HEK293 (cell line): ENCODE measurements around the gene GAREM1.

Experiments
- CTCF ChIA-PET: fragments of 350-600 bp; formaldehyde crosslinking; extraction: SDS; loops from one replicate; lab custom pipeline; 2021; ENCODE audit warnings: antibody characterized with exemption; lab: Yijun Ruan, JAX
- POLR2A ChIA-PET: fragments of 300-600 bp; formaldehyde crosslinking; extraction: SDS; loops from one replicate; lab custom pipeline; 2020; ENCODE audit warnings: antibody characterized with exemption, inconsistent platforms; lab: Yijun Ruan, JAX
- H3K27ac ChIP-seq: fragments of 200-500 bp; sonication (Bioruptor generic); 2 replicates; pipeline ENCODE4 v1.5.1; 2014; ENCODE audit warnings: low read depth, low read length, control low read depth, inconsistent platforms; ENCODE audit errors: extremely low read depth
- H3K36me3 ChIP-seq, 2 experiments: fragments of 200-500 bp in 1 of 2; sonication (Bioruptor generic) in 1 of 2; 1 replicate in 1 of 2; 2 replicates in 1 of 2; pipeline ENCODE4 v1.5.1; 2014 to 2017; ENCODE audit warnings: inconsistent platforms in 2 of 2, low read length in 2 of 2; ENCODE audit not compliant: control insufficient read depth in 2 of 2, insufficient read depth in 1 of 2
- H3K4me1 ChIP-seq: fragments of 200-500 bp; sonication (Bioruptor generic); 2 replicates; pipeline ENCODE4 v1.5.1; 2014; ENCODE audit warnings: mild to moderate bottlenecking, low read length, inconsistent platforms; ENCODE audit not compliant: control insufficient read depth, insufficient read depth
- H3K4me3 ChIP-seq: 2 replicates; pipeline ENCODE4 v1.5.1; 2011; ENCODE audit warnings: low read depth, mild to moderate bottlenecking, control low read depth, low read length, moderate library complexity
- H3K9me3 ChIP-seq: fragments of 200-500 bp; sonication (Bioruptor generic); 2 replicates; pipeline ENCODE4 v1.5.1; 2014; ENCODE audit warnings: low read depth, low read length, inconsistent platforms; ENCODE audit not compliant: control insufficient read depth, insufficient read depth
- CTCF ChIP-seq: fragments of 450-650 bp; formaldehyde crosslinking; IDR thresholded peaks from 2 replicates; pipeline ENCODE4 v1.5.1; 2016; ENCODE audit warnings: missing biosample characterization, missing genetic modification characterization
- GLIS2 ChIP-seq: fragments of 450-650 bp; formaldehyde crosslinking; IDR thresholded peaks from 2 replicates; pipeline ENCODE4 v1.5.1; 2016; ENCODE audit warnings: missing biosample characterization, missing genetic modification characterization
- MEIS1 ChIP-seq: sonication (generic); formaldehyde crosslinking; IDR thresholded peaks from 2 replicates; pipeline ENCODE4 v1.8.1; 2022; ENCODE audit warnings: missing genetic modification reagents, mild to moderate bottlenecking, borderline replicate concordance
- MZF1 ChIP-seq: fragments of 450-650 bp; formaldehyde crosslinking; IDR thresholded peaks from 2 replicates; pipeline ENCODE4 v1.5.1; 2017; ENCODE audit warnings: missing biosample characterization, missing genetic modification characterization, borderline replicate concordance
- TRIM28 ChIP-seq: IDR thresholded peaks from 2 replicates; pipeline ENCODE4 v1.6.1; 2011; ENCODE audit warnings: low read length, control low read depth, borderline replicate concordance
- TSHZ1 ChIP-seq: fragments of 450-650 bp; formaldehyde crosslinking; IDR thresholded peaks from 2 replicates; pipeline ENCODE4 v1.5.1; 2016; ENCODE audit warnings: missing biosample characterization, missing genetic modification characterization, borderline replicate concordance
- ZFHX2 ChIP-seq: fragments of 450-650 bp; formaldehyde crosslinking; conservative IDR thresholded peaks from 2 replicates; pipeline ENCODE4 v1.5.1; 2016; ENCODE audit warnings: missing biosample characterization, missing genetic modification characterization
- ZNF175 ChIP-seq: fragments of 450-650 bp; formaldehyde crosslinking; IDR thresholded peaks from 2 replicates; pipeline ENCODE4 v1.5.1; 2016; ENCODE audit warnings: missing biosample characterization, missing genetic modification characterization
- ZNF211 ChIP-seq: fragments of 450-650 bp; formaldehyde crosslinking; IDR thresholded peaks from 2 replicates; pipeline ENCODE4 v1.5.1; 2016; ENCODE audit warnings: low read depth, missing biosample characterization, missing genetic modification characterization
- ZNF239 ChIP-seq: fragments of 450-650 bp; formaldehyde crosslinking; IDR thresholded peaks from 2 replicates; pipeline ENCODE4 v1.5.1; 2016; ENCODE audit warnings: missing biosample characterization, missing genetic modification characterization
- ZNF449 ChIP-seq: fragments of 450-650 bp; formaldehyde crosslinking; IDR thresholded peaks from 2 replicates; pipeline ENCODE4 v1.5.1; 2017; ENCODE audit warnings: missing biosample characterization, mild to moderate bottlenecking, missing genetic modification characterization, moderate library complexity
- ZNF510 ChIP-seq: fragments of 450-650 bp; formaldehyde crosslinking; IDR thresholded peaks from 2 replicates; pipeline ENCODE4 v1.5.1; 2018; ENCODE audit warnings: mild to moderate bottlenecking, missing genetic modification characterization, missing biosample characterization; ENCODE audit not compliant: insufficient replicate concordance
- ZNF514 ChIP-seq: fragments of 450-650 bp; formaldehyde crosslinking; IDR thresholded peaks from 2 replicates; pipeline ENCODE4 v1.5.1; 2016; ENCODE audit warnings: missing biosample characterization, missing genetic modification characterization
- ZNF654 ChIP-seq: fragments of 450-650 bp; formaldehyde crosslinking; IDR thresholded peaks from 2 replicates; pipeline ENCODE4 v1.5.1; 2016; ENCODE audit warnings: low read depth, missing biosample characterization, missing genetic modification characterization
- ZNF701 ChIP-seq: fragments of 450-650 bp; formaldehyde crosslinking; IDR thresholded peaks from 2 replicates; pipeline ENCODE4 v1.5.1; 2016; ENCODE audit warnings: missing biosample characterization, missing genetic modification characterization
- ZNF830 ChIP-seq: fragments of 450-650 bp; IDR thresholded peaks from 2 replicates; pipeline ENCODE4 v1.5.0; 2018; ENCODE audit warnings: missing biosample characterization, missing genetic modification characterization, low read depth, mild to moderate bottlenecking, moderate library complexity
- ZSCAN30 ChIP-seq: fragments of 450-650 bp; IDR thresholded peaks from 2 replicates; pipeline ENCODE4 v1.5.1; 2018; ENCODE audit warnings: missing biosample characterization, mild to moderate bottlenecking, missing genetic modification characterization, moderate library complexity

Gene GAREM1

GRCh38 chr18:32275221-32275620 lies 195.5 kb downstream of the GAREM1 start (continued):
- TF ChIP-seq TSHZ1 (tag by site-specific recombination), result no peak
- TF ChIP-seq ZNF701, result no peak
- TF ChIP-seq, all 188 proteins: peak for 0

- TF ChIP-seq MEIS1 (no peak), GLIS2 (tag by site-specific recombination) (no peak), ZNF239 (tag by site-specific recombination) (no peak), ZNF510 (tag by site-specific recombination) (no peak), ZSCAN30 (tag by site-specific recombination) (no peak), ZFHX2 (no peak), ZNF211 (tag by site-specific recombination) (no peak)
- POLR2A ChIA-PET, result no interaction called here
- no peaks in the 10 kb centered on the region for H3K9me3 ChIP-seq
- peaks cover 0 to 9% of the 10 kb centered on the region in 2 experiments; a peak in 1 of 3 replicates for H3K36me3 ChIP-seq
- no peaks in the 10 kb centered on the region for H3K4me1 ChIP-seq
- CTCF ChIA-PET, result interaction anchor here (1.0 to 10.5 kb wide), 4 partner anchors 15 to 276 kb away, joined by 3 to 136 read pairs (median 28); no protein-coding TSS in a partner anchor
- no peak overlapping the region for H3K4me3 ChIP-seq
- no peak overlapping the region for H3K27ac ChIP-seq
These were observed 196.4 kb downstream of the GAREM1 start for GRCh38 chr18:32274307-32274706.

GRCh38 chr18:32271672-32272208 lies 198.9 kb downstream of the GAREM1 start:
- ChIA-PET CTCF (interaction anchor here (0.6 to 10.5 kb wide), 46 partner anchors 8 to 1963 kb away, joined by 3 to 136 read pairs (median 4); partner anchors contain the start of gene GAREM1), POLR2A (interaction anchor here (0.9 to 2.0 kb wide), 2 partner anchors 114 to 199 kb away, joined by 3 to 12 read pairs; partner anchors contain the start of gene GAREM1)
- Histone ChIP-seq H3K4me3 (no peak overlapping the region), H3K4me1 (no peaks in the 10 kb centered on the region), H3K27ac (no peak overlapping the region), H3K9me3 (no peaks in the 10 kb centered on the region), H3K36me3 (peaks cover 0 to 25% of the 10 kb centered on the region in 2 experiments; a peak in 1 of 3 replicates)
- peak; percentile 64 for TF ChIP-seq ZNF654
- TF ChIP-seq MZF1 (tag by site-specific recombination), result no peak
- TF ChIP-seq ZNF514 (tag by site-specific recombination), result no peak
- no peak for TF ChIP-seq ZNF830
- TF ChIP-seq CTCF (tag by site-specific recombination), result peak; percentile 34
- peak; percentile 74; the same call in 1 of the 2 replicates for TF ChIP-seq TRIM28
- TF ChIP-seq ZNF175, result no peak
- no peak for TF ChIP-seq ZNF449 (tag by site-specific recombination)
